ENCODE results near the gene OR2T33.
"Not testable (repeated sequence)": the region's sequence is repeated elsewhere in the genome, so short reads cannot be mapped to it uniquely, and the experiment has no call there.

OR2T33 gene

GRCh38 chr1:248277876-248278275, at the start of gene OR2T33:
TSS of gene OR2T33 (minus strand) at chr1:248277976. CDS start at chr1:248273814, 4,162 bp downstream.
- in situ Hi-C loops (cut with HindIII; ENCODE audit: low pct_ligation_motif_present, low pct_unique_long_range_greater_than_20kb, low sequenced_read_pairs) = no loop called here
- DNase-seq = no peak

DNA sequence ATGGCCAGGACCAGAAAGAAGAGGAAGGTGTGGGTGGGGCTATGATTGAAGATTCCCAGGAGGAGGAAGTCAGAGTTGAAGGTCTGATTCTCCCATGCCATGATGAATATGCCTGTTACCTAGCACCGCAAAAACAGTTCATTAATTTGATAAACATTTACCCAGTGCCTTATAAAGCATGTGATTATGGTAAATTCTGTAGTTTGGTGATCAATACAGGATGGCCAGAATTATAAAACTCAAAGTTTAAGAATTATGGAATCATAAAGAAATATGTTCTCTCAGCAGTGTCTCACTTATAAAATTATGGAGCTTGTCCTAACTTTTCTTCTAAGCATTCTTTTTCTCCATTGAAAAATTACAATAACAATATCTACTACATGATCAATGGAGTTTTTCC, 46.7 kb upstream of the OR2T33 start, which contains the start of gene OR2M7:
TSS of gene OR2M7 (minus strand) at position 101 of the 400 bp plus-strand sequence. CDS start at position 101, 0 bp downstream.
- no peak for DNase-seq
- in situ Hi-C loops (cut with HindIII; ENCODE audit: low pct_ligation_motif_present, low pct_unique_long_range_greater_than_20kb, low sequenced_read_pairs) = no loop called here

DNA sequence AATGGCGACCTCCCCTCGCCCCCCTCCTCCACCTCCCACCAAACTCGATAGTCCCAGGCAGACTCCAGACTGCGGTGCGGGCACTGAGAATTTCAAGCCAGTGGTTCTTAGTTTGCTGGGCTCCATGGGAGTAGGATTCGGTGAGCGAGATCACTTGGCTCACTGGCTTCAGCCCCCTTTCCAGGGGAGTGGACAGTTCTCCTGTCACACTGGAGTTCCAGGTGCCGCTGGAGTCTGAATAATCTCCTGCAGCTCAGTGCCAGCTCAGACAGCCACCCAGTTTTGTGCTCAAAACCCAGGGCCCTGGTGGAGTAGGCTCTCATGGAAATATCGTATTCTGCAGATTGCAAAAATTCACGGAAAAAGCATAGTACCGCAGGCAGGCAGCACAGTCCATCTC, 39.0 kb upstream of the OR2T33 start:
- in situ Hi-C loops (cut with HindIII; ENCODE audit: low pct_ligation_motif_present, low pct_unique_long_range_greater_than_20kb, low sequenced_read_pairs) = no loop called here
- no peak for DNase-seq

GRCh38 chr1:248306740-248307139, 29.0 kb upstream of the OR2T33 start:
- in situ Hi-C loops (cut with HindIII; ENCODE audit: low pct_ligation_motif_present, low pct_unique_long_range_greater_than_20kb, low sequenced_read_pairs); DNase-seq: not testable (repeated sequence)

GRCh38 chr1:248306103-248306502, 28.3 kb upstream of the OR2T33 start:
- in situ Hi-C loops (cut with HindIII; ENCODE audit: low pct_ligation_motif_present, low pct_unique_long_range_greater_than_20kb, low sequenced_read_pairs) = no loop called here
- no peak for DNase-seq

DNA sequence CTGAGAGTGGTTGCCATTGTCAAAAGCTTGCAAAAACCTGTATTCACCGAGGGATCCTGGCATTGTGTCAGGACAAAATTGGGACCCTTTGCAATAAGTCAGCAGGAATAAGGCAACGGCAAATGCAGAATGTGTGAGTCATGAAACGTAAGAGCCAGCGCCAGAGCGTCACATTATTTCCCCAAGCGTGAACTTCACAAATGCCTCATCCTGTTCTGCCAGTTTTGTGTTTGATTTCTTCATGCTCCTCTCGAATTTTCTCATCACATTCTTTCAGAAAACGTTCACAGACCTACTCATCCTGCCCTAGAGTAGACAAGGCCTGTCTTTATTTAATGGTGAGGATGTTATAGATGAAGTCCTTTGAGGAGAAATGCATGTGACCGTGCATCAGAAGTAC, 27.9 kb upstream of the OR2T33 start:
- in situ Hi-C loops (cut with HindIII; ENCODE audit: low pct_ligation_motif_present, low pct_unique_long_range_greater_than_20kb, low sequenced_read_pairs) = not testable (repeated sequence)

GRCh38 chr1:248303324-248303723, 25.5 kb upstream of the OR2T33 start, which contains the start of gene OR2T12:
TSS of gene OR2T12 (minus strand) at chr1:248303424. CDS start at chr1:248295578, 7,846 bp downstream.
- in situ Hi-C loops (cut with HindIII; ENCODE audit: low pct_ligation_motif_present, low pct_unique_long_range_greater_than_20kb, low sequenced_read_pairs) = no loop called here
- DNase-seq = no peak

More for the DNA sequence above, 27.9 kb upstream of the OR2T33 start:
- DNase-seq = not testable (repeated sequence)

- DNase-seq = no peak
- in situ Hi-C loops (cut with HindIII; ENCODE audit: low pct_ligation_motif_present, low pct_unique_long_range_greater_than_20kb, low sequenced_read_pairs) = no loop called here
These were observed 10.6 kb upstream of the OR2T33 start for GRCh38 chr1:248288391-248288790.

DNA sequence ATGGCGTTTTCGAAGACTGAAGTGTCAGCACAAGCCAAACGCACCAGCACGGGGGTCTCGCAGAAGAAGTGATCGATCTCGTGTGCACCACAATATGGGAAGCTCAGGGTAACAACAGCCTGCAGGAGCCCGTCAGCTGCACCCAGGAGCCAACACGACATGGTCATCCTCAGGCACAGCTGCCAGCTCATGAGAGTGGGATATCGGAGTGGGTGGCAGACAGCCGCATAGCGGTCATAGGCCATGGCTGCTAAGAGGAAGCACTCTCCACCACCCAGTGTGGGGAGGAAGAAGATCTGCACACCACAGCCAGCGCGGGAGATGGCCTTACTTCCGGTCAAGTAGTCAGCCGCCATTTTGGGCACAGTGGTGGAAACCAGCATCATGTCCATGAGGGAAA, 4.6 kb downstream of the OR2T33 start:
- in situ Hi-C loops (cut with HindIII; ENCODE audit: low pct_ligation_motif_present, low pct_unique_long_range_greater_than_20kb, low sequenced_read_pairs) = not testable (repeated sequence)

GRCh38 chr1:248268178-248268577, 9.6 kb downstream of the OR2T33 start:
- in situ Hi-C loops (cut with HindIII; ENCODE audit: low pct_ligation_motif_present, low pct_unique_long_range_greater_than_20kb, low sequenced_read_pairs) = no loop called here
- DNase-seq = no peak

More for the DNA sequence above, 4.6 kb downstream of the OR2T33 start:
- DNase-seq = not testable (repeated sequence)

- in situ Hi-C loops (cut with HindIII; ENCODE audit: low pct_ligation_motif_present, low pct_unique_long_range_greater_than_20kb, low sequenced_read_pairs); DNase-seq: not testable (repeated sequence)
These were observed 18.5 kb downstream of the OR2T33 start for GRCh38 chr1:248259309-248259708.

DNA sequence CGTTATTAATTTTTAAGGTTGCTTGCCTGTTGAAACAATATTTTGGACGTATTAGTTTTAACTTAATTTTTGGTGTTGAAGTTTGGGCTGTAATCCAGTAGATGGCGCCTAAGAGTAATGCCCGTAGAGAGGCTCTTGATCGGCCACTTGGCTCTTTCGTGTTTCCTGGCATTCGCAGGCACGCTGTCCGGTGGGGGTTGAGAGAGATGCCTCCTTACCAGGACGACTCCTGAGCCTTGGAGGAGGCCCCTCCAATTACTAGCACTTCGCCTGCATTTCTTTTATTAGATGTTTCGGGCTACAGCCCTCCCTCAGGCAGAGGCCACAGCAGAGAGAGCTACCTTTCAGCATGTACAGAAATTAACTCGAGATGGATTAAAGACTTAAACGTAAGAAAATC, 34.6 kb downstream of the OR2T33 start:
- DNase-seq = peak; percentile 61

GRCh38 chr1:248239478-248239877, 38.3 kb downstream of the OR2T33 start:
- in situ Hi-C loops (cut with HindIII; ENCODE audit: low pct_ligation_motif_present, low pct_unique_long_range_greater_than_20kb, low sequenced_read_pairs) = no loop called here
- no peak for DNase-seq

More for the DNA sequence above, 34.6 kb downstream of the OR2T33 start:
- in situ Hi-C loops (cut with HindIII; ENCODE audit: low pct_ligation_motif_present, low pct_unique_long_range_greater_than_20kb, low sequenced_read_pairs) = no loop called here

DNA sequence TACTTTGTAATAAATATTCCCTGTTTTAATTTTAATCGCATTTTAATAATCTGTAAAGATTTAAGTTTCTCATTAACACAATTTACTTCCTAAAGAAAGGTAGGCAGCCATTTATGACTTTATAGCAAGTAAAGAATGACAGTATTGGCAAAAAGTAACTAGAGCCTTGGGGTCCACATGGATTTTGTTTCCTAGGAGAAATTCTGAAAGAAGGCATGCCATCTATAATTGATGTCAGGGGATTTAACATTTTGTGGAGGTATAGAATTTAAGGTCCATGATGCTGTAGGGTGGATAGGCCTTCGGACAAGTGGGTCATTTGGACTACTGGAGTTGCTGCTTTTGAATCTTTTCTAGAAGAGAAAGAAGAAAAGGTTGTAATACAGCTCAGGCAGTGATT, 46.7 kb downstream of the OR2T33 start, which contains the start of gene OR2M4:
TSS of gene OR2M4 (plus strand) at position 301 of the 400 bp plus-strand sequence. CDS start 7,512 bp downstream, outside the sequence.
- DNase-seq = no peak

GRCh38 chr1:248229360-248229908, 48.3 kb downstream of the OR2T33 start:
- no peak for DNase-seq
- in situ Hi-C loops (cut with HindIII; ENCODE audit: low pct_ligation_motif_present, low pct_unique_long_range_greater_than_20kb, low sequenced_read_pairs) = no loop called here

More for the DNA sequence above, 46.7 kb downstream of the OR2T33 start, which contains the start of gene OR2M4:
- in situ Hi-C loops (cut with HindIII; ENCODE audit: low pct_ligation_motif_present, low pct_unique_long_range_greater_than_20kb, low sequenced_read_pairs) = no loop called here

GRCh38 chr1:248225537-248225936, 52.2 kb downstream of the OR2T33 start:
- no peak for DNase-seq
- in situ Hi-C loops (cut with HindIII; ENCODE audit: low pct_ligation_motif_present, low pct_unique_long_range_greater_than_20kb, low sequenced_read_pairs) = no loop called here

Measured in ACHN (cell line).